ENCODE results near the gene BMAL1.

DNA sequence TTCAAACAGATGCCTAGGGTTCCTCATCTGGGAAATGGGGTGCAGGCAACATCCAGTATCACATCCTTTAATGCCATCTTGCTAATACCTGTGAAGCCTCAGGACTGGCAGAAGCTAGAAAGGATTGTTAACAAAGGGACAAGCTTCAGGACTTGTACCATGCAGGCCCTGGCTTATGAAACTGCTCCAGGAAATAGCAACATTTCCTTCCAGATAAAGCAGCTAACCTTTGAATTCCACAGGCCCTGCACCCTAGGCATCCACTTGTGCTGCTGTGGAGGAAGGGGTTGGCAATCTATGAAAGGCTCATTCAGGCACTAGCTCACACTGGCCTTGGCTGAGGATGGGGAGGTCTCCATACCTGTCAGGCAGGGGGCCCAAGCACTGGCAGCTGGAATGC, 98.2 kb downstream of the BMAL1 start:
- TF ChIP-seq, protein P1, sequence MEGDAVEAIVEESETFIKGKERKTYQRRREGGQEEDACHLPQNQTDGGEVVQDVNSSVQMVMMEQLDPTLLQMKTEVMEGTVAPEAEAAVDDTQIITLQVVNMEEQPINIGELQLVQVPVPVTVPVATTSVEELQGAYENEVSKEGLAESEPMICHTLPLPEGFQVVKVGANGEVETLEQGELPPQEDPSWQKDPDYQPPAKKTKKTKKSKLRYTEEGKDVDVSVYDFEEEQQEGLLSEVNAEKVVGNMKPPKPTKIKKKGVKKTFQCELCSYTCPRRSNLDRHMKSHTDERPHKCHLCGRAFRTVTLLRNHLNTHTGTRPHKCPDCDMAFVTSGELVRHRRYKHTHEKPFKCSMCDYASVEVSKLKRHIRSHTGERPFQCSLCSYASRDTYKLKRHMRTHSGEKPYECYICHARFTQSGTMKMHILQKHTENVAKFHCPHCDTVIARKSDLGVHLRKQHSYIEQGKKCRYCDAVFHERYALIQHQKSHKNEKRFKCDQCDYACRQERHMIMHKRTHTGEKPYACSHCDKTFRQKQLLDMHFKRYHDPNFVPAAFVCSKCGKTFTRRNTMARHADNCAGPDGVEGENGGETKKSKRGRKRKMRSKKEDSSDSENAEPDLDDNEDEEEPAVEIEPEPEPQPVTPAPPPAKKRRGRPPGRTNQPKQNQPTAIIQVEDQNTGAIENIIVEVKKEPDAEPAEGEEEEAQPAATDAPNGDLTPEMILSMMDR (IDR thresholded peaks at IDR 0.05; ENCODE audit: low read depth, low read length, poor library complexity, severe bottlenecking): no peak
- TF ChIP-seq EZH2phosphoT487 (IDR thresholded peaks at IDR 0.05; ENCODE audit: borderline replicate concordance, low read length): no peak
